Activated CD8-positive, alpha-beta memory T cell treated with anti-CD3 and anti-CD28 coated beads, Interleukin-2, amount 50 U/mL, for 24 hours (primary cell): ENCODE data around the gene AFAP1L1.
"Not testable (repeated sequence)": the region's sequence is repeated elsewhere in the genome, so short reads cannot be mapped to it uniquely, and the experiment has no call there.

Experiments
- DNase-seq: peaks from one replicate; pipeline ENCODE4 v3.0.0-alpha.2; 2020; ENCODE audit errors: extremely low read depth

AFAP1L1 gene

DNA sequence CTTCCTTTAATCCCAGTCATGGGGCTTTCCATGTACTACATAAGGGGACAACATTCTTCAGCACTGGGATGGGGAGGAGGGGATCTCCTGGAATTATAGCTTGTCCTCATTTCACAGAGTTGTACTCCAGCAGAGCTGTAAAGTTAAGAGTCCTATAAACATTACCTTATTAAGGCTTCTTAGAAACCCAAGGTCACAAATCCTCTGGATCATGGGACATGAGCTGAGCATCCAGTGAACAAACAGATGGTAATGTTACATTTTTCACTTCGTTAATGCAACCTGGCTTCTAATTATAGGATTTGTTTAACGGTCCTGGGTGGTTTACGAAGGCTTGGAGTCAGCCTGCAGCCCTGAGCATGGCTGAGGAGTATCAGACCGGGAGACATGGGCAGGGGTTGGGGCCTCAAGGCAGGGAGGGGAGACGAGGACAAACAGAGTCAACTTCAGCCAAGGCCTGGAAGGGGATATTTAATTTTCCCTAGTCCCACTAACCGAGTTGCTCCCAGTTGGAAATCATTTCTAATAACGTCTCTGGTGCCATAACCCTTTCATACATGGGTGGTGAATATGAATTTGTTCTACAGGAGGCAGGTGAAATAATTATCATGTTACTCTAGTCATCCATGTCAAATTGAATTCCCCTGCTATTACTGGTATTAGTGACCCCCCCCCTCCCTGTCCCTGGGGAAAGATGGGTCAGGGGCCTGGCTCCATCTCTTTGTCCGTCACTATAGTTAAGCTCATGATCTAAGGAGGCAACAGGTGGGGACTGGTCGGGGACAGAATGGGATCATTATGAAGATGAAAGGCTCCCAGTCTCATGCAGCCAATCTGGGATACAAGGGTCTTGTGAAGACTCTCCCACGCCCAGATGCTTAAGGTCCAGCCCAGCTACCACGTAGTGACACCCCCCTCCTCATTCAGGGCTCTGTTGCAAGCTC lies 118.2 kb downstream of the AFAP1L1 start:
- DNase-seq: no peak

DNA sequence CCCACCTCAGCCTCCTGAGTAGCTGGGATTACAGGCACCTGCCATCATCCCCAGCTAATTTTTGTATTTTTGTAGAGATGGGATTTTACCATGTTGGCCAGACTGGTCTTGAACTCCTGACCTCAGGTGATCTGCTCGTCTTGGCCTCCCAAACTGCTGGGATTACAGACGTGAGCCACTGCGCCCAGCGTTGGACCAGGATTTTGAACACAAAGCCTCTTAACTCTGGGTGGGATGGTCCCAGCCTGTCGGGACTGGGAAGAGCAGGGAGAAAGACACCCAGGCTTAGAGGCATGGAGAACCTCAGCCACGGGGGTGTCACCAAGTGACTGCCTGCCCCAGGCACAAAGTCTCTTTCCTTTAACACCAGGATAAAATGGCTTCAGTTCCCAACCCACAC lies 119.4 kb downstream of the AFAP1L1 start:
- DNase-seq: not testable (repeated sequence)
